HG03378 (cell line): Measurements from ENCODE around the gene SLC6A9.

ENCODE experiments used
- ATAC-seq: cut with Tn5 transposase; IDR thresholded peaks from one replicate; pipeline ENCODE4 v1.9.1; 2021; ENCODE audit warnings: mild to moderate bottlenecking, moderate library complexity; ENCODE audit not compliant: unreplicated experiment

SLC6A9 gene

DNA sequence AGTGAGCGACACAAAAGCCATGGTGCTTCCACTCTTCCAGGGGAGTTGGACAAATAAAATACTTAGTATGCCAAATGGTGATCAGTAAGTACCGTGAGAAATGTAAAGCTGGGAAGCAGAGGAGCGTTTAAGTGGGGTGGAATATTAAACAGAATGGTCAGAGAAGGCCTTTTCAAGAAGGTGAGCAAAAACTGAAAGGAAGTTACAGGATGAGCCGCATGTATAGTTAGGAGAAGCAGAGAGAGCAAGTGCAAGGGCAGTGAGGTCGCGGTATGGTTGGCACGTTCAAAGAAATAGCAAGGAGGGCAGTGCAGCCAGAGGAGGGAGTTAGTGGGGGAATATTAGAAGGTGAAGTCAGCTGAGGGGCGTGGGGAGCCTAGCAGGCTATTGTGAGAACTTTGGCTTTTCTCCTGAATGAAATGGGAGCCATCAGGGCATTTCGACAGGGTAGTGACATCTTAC, 57.2 kb downstream of the SLC6A9 start:
- ATAC-seq = no peak

DNA sequence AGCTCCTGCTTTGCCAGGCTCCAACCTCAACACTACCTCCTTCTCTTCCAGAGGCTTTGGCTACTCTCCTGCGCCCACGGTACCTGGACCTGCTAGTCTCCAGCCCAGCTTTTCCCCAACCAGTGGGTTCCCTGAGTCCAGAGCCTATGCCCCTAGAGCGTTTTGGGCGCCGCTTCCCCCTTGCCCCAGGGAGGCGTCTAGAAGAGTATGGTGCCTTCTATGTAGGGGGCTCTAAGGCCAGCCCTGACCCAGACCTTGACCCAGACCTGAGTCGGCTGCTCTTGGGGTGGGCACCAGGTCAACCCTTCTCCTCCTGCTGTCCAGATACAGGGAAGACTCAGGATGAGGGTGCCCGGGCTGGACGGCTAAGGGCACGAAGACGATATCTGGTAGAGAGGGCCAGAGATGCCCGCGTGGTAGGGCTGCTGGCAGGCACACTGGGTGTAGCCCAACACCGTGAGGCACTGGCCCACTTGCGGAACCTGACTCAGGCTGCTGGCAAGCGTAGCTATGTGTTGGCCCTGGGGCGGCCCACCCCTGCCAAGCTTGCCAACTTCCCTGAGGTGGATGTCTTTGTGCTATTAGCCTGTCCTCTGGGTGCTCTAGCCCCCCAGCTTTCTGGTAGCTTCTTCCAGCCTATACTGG, 59.8 kb downstream of the SLC6A9 start:
- no peak for ATAC-seq

DNA sequence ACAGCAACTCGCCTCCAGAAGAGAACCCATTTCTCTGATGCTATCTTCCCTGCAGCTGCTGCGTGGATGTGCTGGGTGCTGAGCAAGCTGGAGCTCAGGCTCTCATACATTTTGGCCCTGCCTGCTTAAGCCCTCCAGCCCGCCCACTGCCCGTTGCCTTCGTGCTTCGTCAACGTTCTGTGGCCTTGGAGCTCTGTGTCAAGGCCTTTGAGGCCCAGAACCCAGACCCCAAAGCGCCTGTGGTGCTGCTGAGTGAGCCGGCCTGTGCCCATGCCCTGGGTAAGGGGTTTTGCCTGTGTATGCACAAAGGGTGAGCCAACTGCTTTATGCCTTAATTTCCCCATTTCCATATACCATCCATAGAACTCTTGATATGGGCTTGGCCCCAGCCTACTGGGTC, 60.4 kb downstream of the SLC6A9 start:
- ATAC-seq = no peak

DNA sequence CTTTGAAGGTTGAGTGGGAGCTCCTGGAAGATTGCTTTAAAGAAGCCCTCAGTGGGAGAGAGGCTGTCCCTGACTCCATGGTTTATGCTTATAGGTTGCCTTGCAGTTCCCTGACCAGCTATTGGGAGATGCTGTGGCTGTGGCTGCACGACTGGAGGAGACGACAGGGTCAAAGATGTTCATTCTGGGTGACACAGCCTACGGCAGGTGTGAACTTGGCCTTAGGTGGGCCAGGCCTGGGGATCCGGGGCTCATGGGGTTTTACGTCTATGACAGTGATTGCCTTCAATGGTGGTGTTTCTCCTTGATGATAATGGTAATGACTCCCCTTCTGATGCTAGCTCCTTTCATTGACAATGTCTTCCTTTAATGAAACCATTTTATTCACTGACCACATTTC, 60.8 kb downstream of the SLC6A9 start:
- ATAC-seq = no peak

DNA sequence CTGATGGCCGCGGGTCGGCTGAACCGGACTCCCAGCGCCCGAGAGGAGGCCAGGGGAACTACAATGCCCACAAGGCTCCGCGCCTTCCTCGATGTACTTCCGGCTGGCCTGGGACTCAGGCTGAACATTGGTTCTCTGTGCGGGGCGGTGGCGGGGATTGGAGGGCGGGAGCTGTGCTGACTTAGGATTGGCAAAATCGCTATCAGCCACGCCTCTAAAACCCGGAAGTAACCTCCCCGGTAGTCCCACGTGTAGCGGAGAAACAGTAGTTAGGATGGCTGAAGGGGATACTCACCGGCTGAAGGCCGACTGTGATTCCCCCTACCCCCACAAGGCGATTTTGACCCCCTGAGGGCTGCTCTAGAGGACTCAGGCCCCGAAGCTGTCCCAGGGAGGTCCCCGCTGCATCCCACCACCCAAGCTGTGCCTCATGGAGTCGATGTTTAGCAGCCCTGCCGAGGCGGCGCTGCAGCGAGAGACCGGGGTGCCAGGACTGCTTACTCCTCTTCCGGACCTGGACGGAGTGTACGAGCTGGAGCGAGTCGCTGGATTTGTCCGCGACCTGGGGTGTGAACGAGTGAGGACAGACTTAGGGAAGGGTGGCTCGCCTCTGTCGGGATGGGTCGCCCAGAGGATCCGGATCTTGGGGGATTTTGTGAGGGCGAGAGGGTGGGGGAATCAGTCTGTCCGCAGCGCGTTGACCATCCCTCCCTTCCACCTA, 61.4 kb downstream of the SLC6A9 start, which contains the start of gene DPH2:
Gene DPH2, plus strand, starts transcription at position 265 of the 721 bp plus-strand sequence. Its CDS starts 166 bp downstream, at position 431.
- ATAC-seq = peak; percentile 68

DNA sequence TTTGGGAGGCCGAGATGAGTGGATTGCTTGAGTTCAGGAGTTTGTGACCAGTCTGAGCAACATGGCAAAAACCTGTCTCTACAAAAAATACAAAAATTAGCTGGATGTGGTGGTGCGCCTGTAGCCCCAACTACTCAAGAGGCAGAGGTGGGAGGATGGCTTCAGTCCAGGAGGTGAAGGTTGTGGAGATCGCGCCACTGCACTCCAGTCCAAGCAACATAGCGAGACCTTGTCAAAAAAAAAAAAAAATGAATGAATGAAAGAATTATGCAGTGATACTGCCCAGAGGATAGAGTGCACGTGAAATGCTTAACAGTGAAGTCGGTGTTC, 61.9 kb downstream of the SLC6A9 start:
- no peak for ATAC-seq

DNA sequence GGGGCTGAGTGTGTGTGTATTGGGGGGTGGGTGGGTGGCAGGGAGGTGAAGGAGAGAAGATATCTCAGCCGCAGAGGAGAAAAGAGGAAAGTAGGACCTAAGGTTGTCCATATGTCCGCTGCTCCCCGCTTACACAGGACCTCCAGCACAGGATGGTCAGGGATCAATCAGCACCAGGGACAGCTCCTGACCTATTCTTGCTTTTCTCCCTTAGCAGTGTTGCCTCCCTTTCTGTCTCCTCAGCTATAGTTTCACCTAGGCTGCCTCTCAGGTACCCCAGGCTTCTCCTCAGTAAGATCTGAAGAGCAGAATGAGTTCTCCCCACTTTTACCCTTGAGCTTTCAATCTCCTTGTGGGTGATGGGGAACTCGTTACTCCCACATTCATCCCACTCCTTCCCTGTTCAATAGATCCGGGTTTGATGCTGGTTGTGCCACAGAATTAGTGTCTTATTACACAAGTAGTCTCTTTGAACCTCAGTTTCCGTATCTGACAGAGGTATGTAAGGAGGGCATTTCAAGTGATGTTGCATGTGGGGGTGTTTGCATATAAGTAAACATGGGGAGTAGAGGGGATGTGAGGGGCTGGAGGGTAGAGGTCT, 62.8 kb downstream of the SLC6A9 start:
- ATAC-seq = no peak

DNA sequence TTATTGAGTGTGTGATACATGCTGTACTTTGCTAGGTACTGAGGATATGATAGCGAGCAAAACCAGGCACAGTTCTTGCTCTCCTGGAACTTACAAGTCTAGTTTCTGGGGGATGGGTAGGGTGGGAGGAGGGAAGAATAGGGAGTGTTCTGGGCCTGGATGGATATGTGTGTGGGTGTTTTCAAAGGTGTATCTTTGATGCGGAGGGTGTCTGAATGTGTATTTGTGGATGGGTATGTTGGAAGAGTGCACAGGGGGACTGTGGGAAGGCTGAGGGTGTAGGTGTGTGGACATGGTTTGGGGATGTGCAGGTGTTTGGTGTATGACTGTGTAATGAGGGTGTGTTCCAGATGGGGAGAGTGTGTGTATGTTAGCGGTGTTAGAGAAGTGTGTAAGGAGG, 65.9 kb downstream of the SLC6A9 start:
- ATAC-seq = no peak

DNA sequence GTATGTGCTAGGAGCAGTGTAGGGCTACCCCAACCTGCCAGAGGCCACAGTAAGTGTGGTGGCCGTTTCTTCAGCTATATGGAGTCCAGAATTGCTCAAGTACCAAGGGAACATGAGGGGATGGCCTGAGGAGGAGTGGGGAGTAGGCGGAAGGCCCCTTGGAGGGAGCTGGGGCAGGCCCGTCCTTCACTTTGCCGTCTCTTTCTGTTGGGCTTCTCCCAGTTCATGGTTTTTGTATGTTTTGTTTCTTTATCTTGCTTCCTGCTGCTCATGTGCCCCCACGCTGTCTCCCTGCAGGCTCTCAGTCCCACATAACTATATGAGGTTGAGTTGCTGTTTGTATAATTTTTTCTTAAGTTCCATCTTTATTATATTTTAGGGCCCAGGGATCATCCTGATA, 67.4 kb downstream of the SLC6A9 start:
- no peak for ATAC-seq

DNA sequence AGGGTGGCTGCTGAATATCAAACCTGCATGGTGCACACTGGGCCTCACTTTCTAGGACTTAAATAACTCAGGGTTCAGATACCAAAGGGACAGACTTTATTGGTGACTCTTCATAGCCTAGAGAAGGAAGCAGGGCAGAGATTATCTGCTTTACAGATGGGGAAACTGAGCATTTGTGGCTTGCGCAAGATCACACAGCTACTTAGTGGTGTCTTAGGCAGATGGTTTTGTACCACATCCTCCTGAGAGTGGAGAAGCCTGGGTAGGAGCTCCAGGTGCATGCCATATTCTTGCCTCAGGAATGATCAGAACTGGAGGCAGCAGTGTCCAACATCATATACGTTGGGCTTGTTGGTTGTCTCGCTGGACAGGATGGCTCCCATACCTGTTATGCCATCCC, 68.3 kb downstream of the SLC6A9 start:
- ATAC-seq = no peak

DNA sequence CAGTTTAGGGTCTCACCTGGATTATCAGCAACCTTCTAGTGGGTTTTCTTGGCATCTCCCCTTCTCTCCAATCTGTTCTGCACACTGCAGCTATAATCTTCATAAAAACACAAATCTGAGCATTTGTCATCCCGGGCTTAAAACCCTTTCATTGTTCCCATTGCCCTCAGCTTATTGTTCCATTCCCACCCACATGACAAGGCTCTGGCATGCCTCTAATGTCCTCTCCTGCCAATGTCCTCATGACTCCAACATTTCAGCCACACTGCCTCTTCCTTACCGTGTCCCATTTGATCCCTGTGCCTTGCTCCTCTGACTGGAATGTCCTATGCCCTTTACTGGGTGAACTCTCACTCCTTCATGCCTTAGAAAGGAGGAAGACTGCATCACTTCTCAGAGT, 68.9 kb downstream of the SLC6A9 start:
- no peak for ATAC-seq

DNA sequence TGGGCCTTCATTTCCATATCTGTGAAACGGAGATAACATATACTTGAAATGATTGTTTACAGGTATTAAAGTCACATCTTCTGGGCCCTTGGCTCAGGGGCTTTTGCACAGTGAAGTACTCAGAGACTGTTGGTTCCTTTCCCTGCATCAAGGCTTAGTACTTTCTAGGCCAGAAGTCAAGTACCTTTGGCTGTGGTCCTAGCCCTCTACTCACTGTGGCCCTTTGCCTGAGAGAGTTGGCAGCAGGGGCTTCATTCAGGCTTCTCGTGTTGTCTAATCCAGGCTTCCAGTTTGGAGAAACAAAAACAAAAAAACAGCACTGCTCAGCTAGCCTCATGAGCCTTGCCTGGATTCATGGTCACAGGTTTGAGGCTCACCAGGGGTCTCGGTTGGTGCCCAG, 69.6 kb downstream of the SLC6A9 start:
- ATAC-seq = no peak

DNA sequence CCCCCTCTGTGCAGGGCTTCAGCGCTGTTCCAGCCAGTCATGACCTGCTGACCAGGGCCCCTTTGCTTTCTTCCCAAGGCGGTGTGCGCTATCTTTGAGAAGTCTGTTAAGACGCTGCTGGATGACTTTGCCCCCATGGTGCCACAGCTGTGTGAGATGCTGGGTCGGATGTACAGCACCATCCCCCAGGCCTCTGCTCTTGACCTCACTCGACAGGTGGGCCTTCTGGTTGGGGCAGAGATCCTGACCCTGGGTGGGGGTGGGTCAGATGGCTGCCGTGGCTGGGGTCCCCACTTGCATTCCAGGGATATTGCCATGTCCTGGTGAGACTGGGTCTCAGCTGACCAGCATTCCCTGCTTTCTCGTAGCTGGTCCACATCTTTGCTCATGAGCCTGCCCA, 70.5 kb downstream of the SLC6A9 start:
- no peak for ATAC-seq

DNA sequence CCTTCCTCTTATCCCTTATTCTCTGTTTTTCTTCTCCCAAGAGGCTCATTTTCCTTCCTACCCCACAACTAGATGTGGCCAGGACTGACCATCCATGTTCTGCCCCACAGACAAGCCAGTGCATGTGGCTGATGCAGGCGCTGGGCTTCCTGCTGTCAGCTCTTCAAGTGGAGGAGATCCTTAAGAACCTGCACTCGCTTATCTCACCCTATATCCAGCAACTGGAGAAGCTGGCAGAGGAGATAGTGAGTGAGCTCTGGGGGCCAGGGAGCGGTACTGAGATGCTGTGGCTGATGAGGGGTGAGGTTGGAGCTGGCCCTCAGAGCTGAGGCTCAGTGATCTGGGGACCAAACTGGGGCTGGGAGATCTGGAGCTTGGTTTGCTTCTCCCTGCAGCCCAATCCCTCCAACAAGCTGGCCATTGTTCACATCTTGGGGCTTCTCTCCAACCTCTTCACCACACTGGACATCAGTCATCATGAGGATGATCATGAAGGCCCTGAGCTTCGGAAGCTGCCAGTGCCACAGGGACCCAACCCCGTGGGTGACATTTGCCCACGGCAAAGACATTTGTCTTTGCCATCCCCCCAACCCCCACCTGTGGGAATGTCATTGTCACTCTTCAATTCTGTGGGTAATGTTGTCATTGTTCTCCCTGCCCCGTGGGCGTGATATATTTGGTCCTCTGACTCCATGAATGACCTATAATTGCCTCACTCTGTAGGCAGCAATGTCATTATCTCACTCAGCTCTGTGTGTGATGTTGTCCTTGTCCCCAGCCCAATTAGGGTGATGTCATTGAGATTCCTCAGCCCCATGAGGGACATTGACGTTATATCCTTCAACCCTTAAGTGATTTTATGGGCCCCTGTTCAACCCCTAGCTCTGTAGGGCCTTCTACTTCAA, 72.7 kb downstream of the SLC6A9 start:
- ATAC-seq = no peak

DNA sequence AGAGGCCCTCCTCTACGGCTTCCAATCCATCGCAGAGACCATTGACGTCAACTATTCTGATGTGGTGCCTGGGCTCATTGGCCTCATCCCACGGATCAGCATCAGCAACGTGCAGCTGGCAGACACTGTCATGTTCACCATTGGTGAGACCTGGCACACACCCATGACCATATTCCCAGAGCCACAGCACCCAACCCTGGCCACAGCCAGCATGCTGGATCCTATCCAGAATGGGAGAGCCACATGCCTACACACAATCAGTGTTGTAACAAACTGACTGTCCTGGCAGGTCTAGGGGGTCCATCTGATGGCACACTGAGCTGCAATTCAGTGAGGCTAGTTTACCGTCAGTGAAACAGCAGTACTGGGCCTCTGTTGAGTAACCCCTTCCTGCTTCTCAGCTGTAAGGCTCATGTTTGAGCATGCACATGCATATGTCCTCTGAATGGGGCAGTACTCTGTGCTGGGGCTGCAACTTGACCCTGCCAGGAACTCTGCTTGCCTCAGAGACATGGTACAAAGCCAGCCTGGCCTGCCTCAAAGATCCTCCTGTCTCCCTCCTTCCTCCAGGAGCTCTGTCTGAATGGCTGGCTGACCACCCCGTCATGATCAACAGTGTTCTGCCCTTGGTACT, 73.7 kb downstream of the SLC6A9 start:
- no peak for ATAC-seq

DNA sequence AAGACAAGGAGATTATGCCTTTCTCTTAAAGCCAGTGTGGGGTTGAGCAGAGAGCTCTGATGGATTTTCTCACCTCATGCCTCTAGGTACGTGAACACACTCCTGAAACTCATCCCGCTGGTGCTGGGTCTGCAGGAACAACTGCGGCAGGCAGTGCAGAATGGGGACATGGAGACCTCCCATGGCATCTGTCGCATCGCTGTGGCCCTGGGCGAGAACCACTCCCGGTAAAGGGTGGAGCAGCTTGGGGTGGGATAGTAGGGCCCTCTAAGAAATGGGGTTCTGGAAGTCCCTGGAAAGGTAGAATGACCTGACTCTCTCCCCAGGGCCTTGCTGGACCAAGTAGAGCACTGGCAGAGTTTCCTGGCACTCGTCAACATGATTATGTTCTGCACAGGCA, 75.0 kb downstream of the SLC6A9 start:
- no peak for ATAC-seq

DNA sequence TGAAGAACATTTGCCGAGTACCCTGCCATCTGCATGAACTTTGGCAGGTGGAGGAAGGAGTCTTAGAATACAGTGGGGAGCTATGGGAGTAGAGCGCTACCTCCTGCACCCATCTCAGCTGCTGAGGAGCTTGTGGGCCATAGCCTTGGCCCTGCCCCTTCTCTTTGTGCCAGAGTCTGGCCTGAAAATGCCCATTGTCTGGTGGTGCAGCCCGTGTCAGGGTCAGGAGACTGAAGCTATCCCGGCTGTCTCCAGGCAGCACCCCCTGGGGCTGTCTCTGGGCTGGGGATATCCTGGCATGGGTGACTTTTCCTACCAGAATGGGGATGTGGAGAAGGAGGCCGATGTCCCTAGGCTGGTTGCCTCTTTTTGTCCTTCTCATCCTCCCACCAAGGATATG, 77.2 kb downstream of the SLC6A9 start:
- no peak for ATAC-seq

DNA sequence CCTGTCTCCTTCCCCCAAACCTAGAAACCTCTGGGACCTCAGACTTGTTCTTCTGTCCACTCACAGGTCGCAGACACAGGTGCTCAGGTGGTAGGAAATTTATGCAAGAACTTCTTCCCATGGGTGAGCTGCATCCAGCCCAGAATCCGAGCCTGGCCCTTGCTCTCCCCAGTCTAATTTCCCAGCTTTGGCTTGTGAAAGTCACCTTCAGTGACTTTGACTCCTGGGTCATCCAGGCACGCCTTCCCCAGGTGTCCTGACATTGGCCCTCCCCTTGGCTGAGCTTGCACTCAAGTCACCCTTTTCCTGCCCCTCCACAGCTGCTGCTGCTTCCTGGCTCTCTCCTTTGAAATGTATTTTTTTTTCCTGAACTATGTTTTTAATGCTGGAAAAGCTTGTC, 77.9 kb downstream of the SLC6A9 start:
- ATAC-seq = no peak

DNA sequence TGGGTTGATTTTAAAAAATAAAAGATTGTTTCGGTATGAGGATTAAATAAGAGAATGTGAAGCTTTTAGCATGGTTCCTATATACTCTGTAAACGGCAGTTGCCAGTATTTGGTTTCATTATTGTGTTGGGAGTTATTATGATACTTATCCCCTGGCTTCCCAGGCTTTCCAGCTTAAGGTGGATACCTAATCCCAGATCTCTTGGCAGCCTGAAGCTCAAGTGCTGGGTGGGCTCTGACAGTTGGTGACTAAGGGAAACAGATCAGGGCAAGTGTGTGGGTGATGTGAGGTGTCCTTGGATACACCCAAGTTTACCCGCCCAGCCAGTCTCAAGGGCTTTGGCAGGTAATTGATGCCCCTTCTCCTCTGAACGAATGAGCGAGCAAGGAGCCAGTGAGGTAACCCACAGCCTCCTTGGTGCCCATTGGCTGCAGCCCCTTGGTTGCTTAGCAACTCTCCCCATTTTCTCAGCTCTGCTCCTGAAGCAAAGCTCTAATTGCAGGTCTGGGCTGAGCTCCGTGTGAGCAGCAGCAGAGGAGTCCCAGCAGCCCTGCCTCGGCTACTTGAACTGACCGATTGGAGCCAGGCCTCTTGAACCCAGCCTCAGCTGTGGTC, 78.4 kb downstream of the SLC6A9 start:
- ATAC-seq = no peak
